Measurements from ENCODE around the gene BCL6B. TPM values are rescaled to one million over a fixed set of nuclear protein-coding genes. Genes with fewer than 3 reads are reported as not detected.

The BCL6B gene
- total RNA-seq, 1 experiment from 2014 or later: 0.57 TPM

DNA sequence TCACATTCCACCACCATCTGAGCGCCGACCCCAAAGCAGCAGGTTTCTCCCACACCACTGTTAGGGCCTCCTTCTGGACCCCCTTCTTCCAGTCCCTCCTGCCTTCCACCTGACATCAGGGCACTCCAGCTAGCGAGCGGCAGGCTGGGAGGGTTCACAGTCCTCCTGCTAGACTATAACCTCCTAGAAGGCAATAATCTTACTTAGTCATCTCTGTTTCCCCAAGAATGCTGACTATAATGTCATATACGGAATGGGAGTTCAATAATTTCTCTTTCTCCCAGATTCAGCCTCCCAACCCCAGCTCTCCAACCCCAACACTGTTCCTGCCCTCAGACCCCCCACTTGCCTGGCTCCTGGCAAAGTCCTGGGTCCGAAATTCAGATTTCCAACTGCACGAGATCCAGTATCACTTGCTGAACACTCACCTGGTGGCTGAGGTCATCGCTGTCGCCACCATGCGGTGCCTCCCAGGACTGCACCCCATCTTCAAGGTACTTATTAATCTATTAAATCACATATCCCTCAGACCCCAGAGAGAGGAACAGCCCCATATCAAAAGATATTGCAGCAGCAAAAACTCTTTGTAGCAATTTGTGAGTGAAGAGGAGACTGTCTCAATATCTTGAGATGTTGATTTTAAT is 21.4 kb upstream of the BCL6B start:
- TF ChIP-seq RAD21 (IDR thresholded peaks at IDR 0.05; ENCODE audit: low read depth) (peak; percentile 36; the same call in 1 of the 2 replicates), YY1 (IDR thresholded peaks at IDR 0.05; ENCODE audit: extremely low read depth, insufficient replicate concordance, low read depth, low read length) (no peak), ELF1 (IDR thresholded peaks at IDR 0.05; ENCODE audit: borderline replicate concordance, low read depth) (no peak), FOSL1 (IDR thresholded peaks at IDR 0.05; ENCODE audit: low read depth) (no peak)
- TF ChIP-seq, protein P1, sequence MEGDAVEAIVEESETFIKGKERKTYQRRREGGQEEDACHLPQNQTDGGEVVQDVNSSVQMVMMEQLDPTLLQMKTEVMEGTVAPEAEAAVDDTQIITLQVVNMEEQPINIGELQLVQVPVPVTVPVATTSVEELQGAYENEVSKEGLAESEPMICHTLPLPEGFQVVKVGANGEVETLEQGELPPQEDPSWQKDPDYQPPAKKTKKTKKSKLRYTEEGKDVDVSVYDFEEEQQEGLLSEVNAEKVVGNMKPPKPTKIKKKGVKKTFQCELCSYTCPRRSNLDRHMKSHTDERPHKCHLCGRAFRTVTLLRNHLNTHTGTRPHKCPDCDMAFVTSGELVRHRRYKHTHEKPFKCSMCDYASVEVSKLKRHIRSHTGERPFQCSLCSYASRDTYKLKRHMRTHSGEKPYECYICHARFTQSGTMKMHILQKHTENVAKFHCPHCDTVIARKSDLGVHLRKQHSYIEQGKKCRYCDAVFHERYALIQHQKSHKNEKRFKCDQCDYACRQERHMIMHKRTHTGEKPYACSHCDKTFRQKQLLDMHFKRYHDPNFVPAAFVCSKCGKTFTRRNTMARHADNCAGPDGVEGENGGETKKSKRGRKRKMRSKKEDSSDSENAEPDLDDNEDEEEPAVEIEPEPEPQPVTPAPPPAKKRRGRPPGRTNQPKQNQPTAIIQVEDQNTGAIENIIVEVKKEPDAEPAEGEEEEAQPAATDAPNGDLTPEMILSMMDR (IDR thresholded peaks at IDR 0.05 in 2 of 3, conservative IDR thresholded peaks at IDR 0.05 in 1 of 3; ENCODE audit: borderline replicate concordance in 1 of 3, insufficient read depth in 1 of 3, low read depth in 2 of 3, low read length in 2 of 3): peak; percentile 27 to 67 (median 60); a peak in 5 of 6 replicates
- no peak for DNase-seq (ENCODE audit: low read depth, low spot score)
- ChIA-PET CTCF (interaction anchor here (3.4 kb wide), 1 partner anchor 158 kb away, joined by 84 read pairs; no protein-coding TSS in a partner anchor), POLR2A (no interaction called here), RAD21 (ENCODE audit: low non-redundant PET in 1 of 2, low total read pairs in 2 of 2, uncharacterized antibody in 2 of 2, unreplicated experiment in 2 of 2) (no interaction called here)
- Histone ChIP-seq H2AFZ (ENCODE audit: low read depth, low read length, poor library complexity, severe bottlenecking) (no peak overlapping the region), H3K4me3 (replicated peaks in 1 of 2; ENCODE audit: low read depth in 1 of 2, low read length in 2 of 2) (no peak overlapping the region), H3K9me2 (ENCODE audit: insufficient read depth) (no peaks in the 10 kb centered on the region), H3K27me3 (ENCODE audit: insufficient read depth, low read length) (no peaks in the 10 kb centered on the region), H3K36me3 (ENCODE audit: control insufficient read depth in 1 of 2, insufficient read depth in 2 of 2, low read length in 2 of 2) (peaks cover 11 to 14% of the 10 kb centered on the region in 2 experiments; a peak in 3 of 4 replicates), H3K9me3 (ENCODE audit: control insufficient read depth in 1 of 2, insufficient read depth in 1 of 2, low read depth in 1 of 2, low read length in 2 of 2) (no peaks in the 10 kb centered on the region), H3K79me2 (ENCODE audit: insufficient read depth, low read length) (no peaks in the 10 kb centered on the region; the same call in 1 of the 2 replicates), H3K27ac (ENCODE audit: low read depth, low read length) (no peak overlapping the region), H4K20me1 (ENCODE audit: insufficient read depth) (peaks cover 4% of the 10 kb centered on the region; the same call in 1 of the 2 replicates), H3K4me2 (ENCODE audit: low read length) (no peak overlapping the region), H3K9ac (ENCODE audit: low read length) (no peak overlapping the region), H3K4me1 (ENCODE audit: control insufficient read depth in 1 of 2, insufficient read depth in 2 of 2, low read length in 2 of 2) (no peaks in the 10 kb centered on the region)
- BruUV-seq (replicated peaks): no TSS peak
- intact Hi-C loops (cut with micrococcal nuclease): loop anchor here (1.0 kb wide), 1 partner anchor 335 kb away; no protein-coding TSS in a partner anchor
- ATAC-seq: peak; percentile 51; the same call in 1 of the 2 replicates
